A549 (cell line): ENCODE data around the gene RAB9A.

Experiments
- ESRRA ChIP-seq: fragments of 150-350 bp; IDR thresholded peaks from 2 replicates; pipeline ENCODE4 v1.6.1; 2014; ENCODE audit warnings: mild to moderate bottlenecking, low read length, borderline replicate concordance
- JUNB ChIP-seq: fragments of >200 bp; sonication (Bioruptor Twin); formaldehyde crosslinking; IDR thresholded peaks from 2 replicates; pipeline ENCODE4 v1.6.1; 2016
- KDM1A ChIP-seq: fragments of 200-600 bp; sonication (generic); IDR thresholded peaks from 2 replicates; pipeline ENCODE4 v1.6.1; 2016; ENCODE audit warnings: low read depth, mild to moderate bottlenecking
- KDM5A ChIP-seq: fragments of 200-600 bp; sonication (generic); IDR thresholded peaks from 2 replicates; pipeline ENCODE4 v1.6.1; 2016; ENCODE audit warnings: antibody characterized with exemption, mild to moderate bottlenecking
- MAZ ChIP-seq: fragments of 150-350 bp; IDR thresholded peaks from 2 replicates; pipeline ENCODE4 v1.6.1; 2014; ENCODE audit warnings: antibody characterized with exemption, low read depth, low read length, borderline replicate concordance
- POLR2A ChIP-seq: IDR thresholded peaks from 2 replicates; pipeline ENCODE4 v1.6.1; 2012; ENCODE audit warnings: mild to moderate bottlenecking, low read length
- RNF2 ChIP-seq: fragments of 200-600 bp; sonication (generic); IDR thresholded peaks from 2 replicates; pipeline ENCODE4 v1.6.1; 2016; ENCODE audit warnings: low read depth, mild to moderate bottlenecking, antibody characterized with exemption, moderate library complexity, borderline replicate concordance
- SMC3 ChIP-seq: fragments of >200 bp; sonication (Bioruptor Twin); formaldehyde crosslinking; IDR thresholded peaks from 3 replicates; pipeline ENCODE4 v1.6.1; 2018; ENCODE audit warnings: inconsistent platforms
- ZFP36 ChIP-seq: fragments of 450-650 bp; IDR thresholded peaks from 2 replicates; pipeline ENCODE4 v1.6.1; 2014; ENCODE audit warnings: borderline replicate concordance; ENCODE audit not compliant: partially characterized antibody
- TF ChIP-seq, protein P1 (sequence below): fragments of >200 bp; sonication (Bioruptor Twin); formaldehyde crosslinking; IDR thresholded peaks from 3 replicates; pipeline ENCODE4 v1.5.1; 2016

DNA sequence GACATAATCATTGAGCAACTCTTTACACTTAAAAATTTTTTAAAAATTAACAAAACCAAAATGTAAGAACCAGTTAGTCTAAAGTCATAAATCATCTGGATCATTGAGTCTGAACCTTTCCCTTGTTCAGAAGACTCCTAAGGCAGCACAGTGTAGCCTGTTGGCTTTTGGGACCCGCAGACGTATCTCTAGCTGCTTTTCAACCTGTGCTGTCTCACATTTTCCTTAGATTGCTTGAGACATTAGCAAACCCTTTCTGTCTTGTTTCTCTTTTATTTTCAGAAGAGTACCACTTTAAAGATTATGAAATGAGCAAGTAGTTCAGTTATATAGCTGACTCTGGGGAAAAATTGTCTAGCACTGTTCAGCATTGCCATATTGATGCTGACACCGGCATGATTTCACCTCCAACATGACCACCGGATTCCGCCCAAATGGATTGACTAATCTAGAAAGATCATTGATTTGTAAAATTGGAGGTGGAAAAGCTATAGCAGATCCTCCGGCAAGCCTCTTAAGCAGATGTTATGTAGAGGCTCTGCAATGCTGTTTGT lies 27.1 kb upstream of the RAB9A start:
- no peak for TF ChIP-seq SMC3
- TF ChIP-seq, protein P1, sequence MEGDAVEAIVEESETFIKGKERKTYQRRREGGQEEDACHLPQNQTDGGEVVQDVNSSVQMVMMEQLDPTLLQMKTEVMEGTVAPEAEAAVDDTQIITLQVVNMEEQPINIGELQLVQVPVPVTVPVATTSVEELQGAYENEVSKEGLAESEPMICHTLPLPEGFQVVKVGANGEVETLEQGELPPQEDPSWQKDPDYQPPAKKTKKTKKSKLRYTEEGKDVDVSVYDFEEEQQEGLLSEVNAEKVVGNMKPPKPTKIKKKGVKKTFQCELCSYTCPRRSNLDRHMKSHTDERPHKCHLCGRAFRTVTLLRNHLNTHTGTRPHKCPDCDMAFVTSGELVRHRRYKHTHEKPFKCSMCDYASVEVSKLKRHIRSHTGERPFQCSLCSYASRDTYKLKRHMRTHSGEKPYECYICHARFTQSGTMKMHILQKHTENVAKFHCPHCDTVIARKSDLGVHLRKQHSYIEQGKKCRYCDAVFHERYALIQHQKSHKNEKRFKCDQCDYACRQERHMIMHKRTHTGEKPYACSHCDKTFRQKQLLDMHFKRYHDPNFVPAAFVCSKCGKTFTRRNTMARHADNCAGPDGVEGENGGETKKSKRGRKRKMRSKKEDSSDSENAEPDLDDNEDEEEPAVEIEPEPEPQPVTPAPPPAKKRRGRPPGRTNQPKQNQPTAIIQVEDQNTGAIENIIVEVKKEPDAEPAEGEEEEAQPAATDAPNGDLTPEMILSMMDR: no peak
- no peak for TF ChIP-seq KDM1A
- TF ChIP-seq POLR2A: no peak
- TF ChIP-seq RNF2: no peak
- TF ChIP-seq MAZ: no peak
- no peak for TF ChIP-seq ESRRA
- no peak for TF ChIP-seq ZFP36
- TF ChIP-seq JUNB: no peak
- no peak for TF ChIP-seq KDM5A
